Right atrium auricular region (tissue), 2 donors: ENCODE data around the gene MCF2L. TPM values are rescaled to one million over a fixed set of nuclear protein-coding genes. Genes with fewer than 3 reads are reported as not detected.

Experiments used
- DNase-seq: peaks from one replicate; pipeline ENCODE4 v3.0.0-alpha.2; 2019; ENCODE audit warnings: low spot score
- H3K27ac ChIP-seq, 2 donors: fragments of 200-600 bp; sonication (generic); 1 replicate in 1 of 2; 2 replicates in 1 of 2; pipeline ENCODE4 v1.5.1; 2016 to 2019
- H3K27me3 ChIP-seq, 2 donors: fragments of 200-600 bp; sonication (generic); one replicate each; pipeline versions ENCODE4 v1.5.1 to v1.6.0; 2017 to 2019
- H3K36me3 ChIP-seq: fragments of 200-600 bp; sonication (generic); one replicate; pipeline ENCODE4 v1.5.1; 2016
- H3K4me1 ChIP-seq, 2 donors: fragments of 200-600 bp; sonication (generic); one replicate each; pipeline versions ENCODE4 v1.5.1 to v1.6.0; 2017 to 2019
- H3K4me3 ChIP-seq, 2 donors: fragments of 200-600 bp; sonication (generic); 1 replicate in 1 of 2; 2 replicates in 1 of 2; pipeline ENCODE4 v1.5.1; 2017 to 2019; ENCODE audit warnings: mild to moderate bottlenecking in 1 of 2, moderate library complexity in 1 of 2
- H3K9me3 ChIP-seq, 2 donors: fragments of 200-600 bp; sonication (generic); one replicate each; pipeline ENCODE4 v1.5.1; 2019
- CTCF ChIP-seq, 2 donors: fragments of 200-600 bp; sonication (generic); IDR thresholded peaks; one replicate each; pipeline ENCODE4 v1.5.1; 2019; ENCODE audit warnings: antibody characterized with exemption in 2 of 2
- total RNA-seq, 2 donors: library from RNA; depleted of rRNA; stranded (reverse); fragments of >200 nt; gene quantifications; one replicate each; pipeline ENCODE4 v1.1.0, GENCODE V29; 2016

Gene MCF2L
- total RNA-seq, 2 donors from 2014 or later, result 17.1 to 21.6 TPM

GRCh38 chr13:113117335-113117872, 148.4 kb downstream of the MCF2L start:
- H3K27ac ChIP-seq, result no peak overlapping the region
- H3K4me1 ChIP-seq, result no peaks in the 10 kb centered on the region
- H3K4me3 ChIP-seq, result no peak overlapping the region
- H3K36me3 ChIP-seq, result no peaks in the 10 kb centered on the region
- no peak for DNase-seq
- H3K27me3 ChIP-seq, result no peaks in the 10 kb centered on the region
- no peaks in the 10 kb centered on the region for H3K9me3 ChIP-seq
- TF ChIP-seq CTCF (IDR thresholded peaks at IDR 0.05), result no peak

- no peaks in the 10 kb centered on the region for H3K4me1 ChIP-seq
- H3K9me3 ChIP-seq, result no peaks in the 10 kb centered on the region
- no peak for DNase-seq
- no peaks in the 10 kb centered on the region for H3K36me3 ChIP-seq
- H3K27ac ChIP-seq, result no peak overlapping the region
- no peaks in the 10 kb centered on the region for H3K27me3 ChIP-seq
- H3K4me3 ChIP-seq, result no peak overlapping the region
- TF ChIP-seq CTCF (IDR thresholded peaks at IDR 0.05), result no peak
Observed at GRCh38 chr13:113117911-113118260, 148.9 kb downstream of the MCF2L start.

GRCh38 chr13:113118261-113119021, 149.4 kb downstream of the MCF2L start:
- no peak for DNase-seq
- no peak overlapping the region for H3K4me3 ChIP-seq
- H3K9me3 ChIP-seq, result no peaks in the 10 kb centered on the region
- no peak overlapping the region for H3K27ac ChIP-seq
- H3K36me3 ChIP-seq, result no peaks in the 10 kb centered on the region
- no peaks in the 10 kb centered on the region for H3K27me3 ChIP-seq
- H3K4me1 ChIP-seq, result peaks cover 0 to 5% of the 10 kb centered on the region in 2 donors
- TF ChIP-seq CTCF (IDR thresholded peaks at IDR 0.05), result no peak

GRCh38 chr13:113119166-113119821, 150.3 kb downstream of the MCF2L start:
- Histone ChIP-seq H3K27me3 (no peaks in the 10 kb centered on the region), H3K36me3 (no peaks in the 10 kb centered on the region), H3K4me1 (peaks cover 0 to 12% of the 10 kb centered on the region in 2 donors), H3K27ac (no peak overlapping the region), H3K9me3 (no peaks in the 10 kb centered on the region), H3K4me3 (no peak overlapping the region)
- DNase-seq, result no peak
- TF ChIP-seq CTCF (IDR thresholded peaks at IDR 0.05), result no peak

GRCh38 chr13:113119822-113120189, 150.8 kb downstream of the MCF2L start:
- no peak overlapping the region for H3K4me3 ChIP-seq
- no peak for DNase-seq
- TF ChIP-seq CTCF (IDR thresholded peaks at IDR 0.05), result no peak
- H3K9me3 ChIP-seq, result no peaks in the 10 kb centered on the region
- no peaks in the 10 kb centered on the region for H3K36me3 ChIP-seq
- H3K4me1 ChIP-seq, result peaks cover 0 to 12% of the 10 kb centered on the region in 2 donors
- H3K27ac ChIP-seq, result no peak overlapping the region
- H3K27me3 ChIP-seq, result no peaks in the 10 kb centered on the region
